ENCODE results near the gene SLC9A9.
"Not testable (repeated sequence)": the region's sequence is repeated elsewhere in the genome, so short reads cannot be mapped to it uniquely, and the experiment has no call there.

GRCh38 chr3:143801046-143801445 is 47.2 kb downstream of the SLC9A9 start:
- TF ChIP-seq CTCF (IDR thresholded peaks at IDR 0.05); REST (IDR thresholded peaks at IDR 0.05; ENCODE audit: low read depth, low read length); IRF3 (IDR thresholded peaks at IDR 0.05; ENCODE audit: low read depth, low read length); RCOR1 (IDR thresholded peaks at IDR 0.05; ENCODE audit: low read length); GATA2 (CRISPR knock-in tag; IDR thresholded peaks at IDR 0.05); TAF1 (IDR thresholded peaks at IDR 0.05; ENCODE audit: borderline replicate concordance, low read depth, low read length); PBX3 (IDR thresholded peaks at IDR 0.05); FOXM1 (IDR thresholded peaks at IDR 0.05; ENCODE audit: low read depth); YY1 (IDR thresholded peaks at IDR 0.05; ENCODE audit: low read depth); FOSL2 (IDR thresholded peaks at IDR 0.05; ENCODE audit: borderline replicate concordance, low read depth); NFIC (IDR thresholded peaks at IDR 0.05; ENCODE audit: borderline replicate concordance): not testable (repeated sequence)
- TF ChIP-seq, protein P1, sequence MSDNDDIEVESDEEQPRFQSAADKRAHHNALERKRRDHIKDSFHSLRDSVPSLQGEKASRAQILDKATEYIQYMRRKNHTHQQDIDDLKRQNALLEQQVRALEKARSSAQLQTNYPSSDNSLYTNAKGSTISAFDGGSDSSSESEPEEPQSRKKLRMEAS (IDR thresholded peaks at IDR 0.05; ENCODE audit: low read depth), result not testable (repeated sequence)

All from SK-N-SH (cell line).